Ovary (tissue), 9 donors: ENCODE data around the gene C1QL4. TPM values are rescaled to one million over a fixed set of nuclear protein-coding genes. Genes with fewer than 3 reads are reported as not detected.

Source experiments
- DNase-seq, 5 donors: peaks; one replicate each; pipeline ENCODE4 v3.0.0-alpha.2; 2019 to 2020
- H3K27ac ChIP-seq, 2 donors: fragments of 200-600 bp; one replicate each; pipeline versions ENCODE4 v1.5.1 to v1.8.0; 2019 to 2022
- H3K27me3 ChIP-seq: fragments of 200-600 bp; one replicate; pipeline ENCODE4 v1.8.0; 2022
- H3K36me3 ChIP-seq: fragments of 200-600 bp; sonication (generic); one replicate; pipeline ENCODE4 v1.5.1; 2019
- H3K4me1 ChIP-seq: one replicate; pipeline ENCODE4 v1.8.1; 2013; ENCODE audit warnings: mild to moderate bottlenecking, moderate library complexity; ENCODE audit not compliant: insufficient read depth
- H3K4me3 ChIP-seq: fragments of 200-600 bp; sonication (generic); one replicate; pipeline ENCODE4 v1.5.1; 2017
- H3K9me3 ChIP-seq, 2 donors: fragments of 200-600 bp in 1 of 2; sonication (generic) in 1 of 2; one replicate each; pipeline versions ENCODE4 v1.5.1 to v1.8.1; 2013 to 2019; ENCODE audit warnings: mild to moderate bottlenecking in 1 of 2, moderate library complexity in 1 of 2
- EP300 ChIP-seq: sonication (generic); formaldehyde crosslinking; IDR thresholded peaks from one replicate; pipeline ENCODE4 v1.6.1; 2017; ENCODE audit warnings: antibody characterized with exemption
- POLR2A ChIP-seq: fragments of 450-650 bp; IDR thresholded peaks from one replicate; pipeline ENCODE4 v1.6.1; 2017; ENCODE audit warnings: antibody characterized with exemption, mild to moderate bottlenecking, moderate library complexity
- WGBS, 3 donors: extraction: QIAGEN DNeasy Blood & Tissue Kit in 1 of 3; methylation state at CpG; one replicate each; pipeline versions ENCODE4 v1.1.5 to v1.1.7; 2013 to 2017; 5-methylcytosine and 5-hydroxymethylcytosine counted together
- intact Hi-C, 4 donors: fragments of 100-400 bp; cut with DNase I; formaldehyde crosslinking; loops; one replicate each; pipeline versions ENCODE4 v1.11.0 to v1.15.1; 2022 to 2023
- polyA plus RNA-seq, 2 donors: library from polyadenylated mRNA; stranded (reverse); fragments of 200-250 nt in 1 of 2; fragments of 350-450 nt in 1 of 2; fragmentation: Illumina TruSeq in 1 of 2; extraction: RNeasy Lipid Tissue Mini Kit (QIAGEN cat#74804) in 1 of 2; gene quantifications; one replicate each; pipeline ENCODE4 v1.2.3, GENCODE V29; 2013 to 2014
- total RNA-seq, 7 donors: library from RNA; depleted of rRNA in 2 of 7; stranded (reverse); fragments of >200 nt in 2 of 7; fragmentation: NEBNext Ultra II Directional in 3 of 7; extraction: Animal tissue kit (Norgen Biotek cat#: 25700) in 3 of 7; gene quantifications; one replicate each; pipeline versions ENCODE4 v1.1.0 to v1.2.4, GENCODE V29; 2016 to 2023
- TF ChIP-seq, protein P1 (sequence below), 3 donors: fragments of 450-650 bp in 2 of 3; fragments of 200-600 bp in 1 of 3; IDR thresholded peaks; one replicate each; pipeline versions ENCODE4 v1.5.1 to v1.8.0; 2016 to 2022; ENCODE audit warnings: antibody characterized with exemption in 3 of 3, mild to moderate bottlenecking in 1 of 3
- donor health status: DM: no; HTN: no; CAD: no; lungs with moderate emphysema.
- donor health status: DM: no; HTN: no; CAD: no.
- donor health status: Bipolar disorder and iron deficiency.
- donor health status: DM: yes; HTN: yes; CAD: no.
- donor health status: DM: no; HTN: no; CAD: no.
- donor health status: DM: yes; HTN: yes; CAD: no.

Gene C1QL4
- total and polyA plus RNA-seq, 9 donors, result not detected

DNA sequence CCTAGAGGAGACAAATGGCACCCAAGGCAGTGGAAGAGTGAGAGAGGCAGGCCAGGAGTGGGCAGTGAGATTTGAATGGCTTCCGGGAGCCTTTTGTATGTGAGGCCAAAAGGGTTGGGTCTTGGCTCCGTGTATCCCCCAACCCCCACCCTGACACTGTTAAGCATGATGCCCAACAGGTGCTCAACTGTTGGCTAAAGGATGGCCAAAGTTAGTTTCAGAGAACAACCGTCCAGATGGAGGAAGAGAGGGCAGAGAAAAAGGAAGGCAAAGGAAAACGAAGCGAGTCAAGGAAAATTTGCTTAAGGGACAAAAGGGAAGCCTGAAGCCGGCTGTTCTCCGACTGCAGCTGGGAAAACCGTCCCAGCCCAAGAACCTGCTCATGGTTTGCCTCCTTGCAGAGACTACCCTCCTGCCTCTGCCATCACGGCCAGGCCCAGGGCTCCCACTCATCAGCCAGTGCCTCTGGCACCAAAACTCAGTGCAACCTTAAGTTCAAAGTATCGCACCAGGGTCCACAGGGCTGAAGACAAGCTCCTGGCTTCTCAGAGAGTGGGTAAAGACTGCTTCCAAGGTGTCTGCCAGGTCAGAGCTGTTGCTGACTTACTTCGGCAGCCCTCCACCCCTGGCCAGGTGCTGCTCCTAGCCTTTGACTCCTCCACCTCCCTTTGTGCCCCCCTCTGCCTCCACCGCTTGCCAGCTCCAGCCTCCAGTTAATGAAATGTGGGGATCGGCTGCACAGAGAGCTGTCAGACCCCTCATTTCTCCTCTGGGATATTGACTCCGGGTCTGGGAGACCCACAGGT is 4.2 kb upstream of the C1QL4 start:
- H3K27me3 ChIP-seq, result no peaks in the 10 kb centered on the region
- H3K4me1 ChIP-seq, result peaks cover 6% of the 10 kb centered on the region
- no peak for TF ChIP-seq POLR2A
- TF ChIP-seq, protein P1, sequence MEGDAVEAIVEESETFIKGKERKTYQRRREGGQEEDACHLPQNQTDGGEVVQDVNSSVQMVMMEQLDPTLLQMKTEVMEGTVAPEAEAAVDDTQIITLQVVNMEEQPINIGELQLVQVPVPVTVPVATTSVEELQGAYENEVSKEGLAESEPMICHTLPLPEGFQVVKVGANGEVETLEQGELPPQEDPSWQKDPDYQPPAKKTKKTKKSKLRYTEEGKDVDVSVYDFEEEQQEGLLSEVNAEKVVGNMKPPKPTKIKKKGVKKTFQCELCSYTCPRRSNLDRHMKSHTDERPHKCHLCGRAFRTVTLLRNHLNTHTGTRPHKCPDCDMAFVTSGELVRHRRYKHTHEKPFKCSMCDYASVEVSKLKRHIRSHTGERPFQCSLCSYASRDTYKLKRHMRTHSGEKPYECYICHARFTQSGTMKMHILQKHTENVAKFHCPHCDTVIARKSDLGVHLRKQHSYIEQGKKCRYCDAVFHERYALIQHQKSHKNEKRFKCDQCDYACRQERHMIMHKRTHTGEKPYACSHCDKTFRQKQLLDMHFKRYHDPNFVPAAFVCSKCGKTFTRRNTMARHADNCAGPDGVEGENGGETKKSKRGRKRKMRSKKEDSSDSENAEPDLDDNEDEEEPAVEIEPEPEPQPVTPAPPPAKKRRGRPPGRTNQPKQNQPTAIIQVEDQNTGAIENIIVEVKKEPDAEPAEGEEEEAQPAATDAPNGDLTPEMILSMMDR (IDR thresholded peaks at IDR 0.05), result no peak
- no peak for TF ChIP-seq EP300
- H3K4me3 ChIP-seq, result no peak overlapping the region
- WGBS, 3 donors, result 56 to 66% (median 60%) methylated on average over 14 of the region's 14 CpGs
- H3K27ac ChIP-seq, result no peak overlapping the region
- intact Hi-C loops, result loop anchor here in 1 of 4 donors (10.0 kb wide), 1 partner anchor 174 kb away; no protein-coding TSS in a partner anchor
- DNase-seq, result no peak
- no peaks in the 10 kb centered on the region for H3K9me3 ChIP-seq
- H3K36me3 ChIP-seq, result no peaks in the 10 kb centered on the region

DNA sequence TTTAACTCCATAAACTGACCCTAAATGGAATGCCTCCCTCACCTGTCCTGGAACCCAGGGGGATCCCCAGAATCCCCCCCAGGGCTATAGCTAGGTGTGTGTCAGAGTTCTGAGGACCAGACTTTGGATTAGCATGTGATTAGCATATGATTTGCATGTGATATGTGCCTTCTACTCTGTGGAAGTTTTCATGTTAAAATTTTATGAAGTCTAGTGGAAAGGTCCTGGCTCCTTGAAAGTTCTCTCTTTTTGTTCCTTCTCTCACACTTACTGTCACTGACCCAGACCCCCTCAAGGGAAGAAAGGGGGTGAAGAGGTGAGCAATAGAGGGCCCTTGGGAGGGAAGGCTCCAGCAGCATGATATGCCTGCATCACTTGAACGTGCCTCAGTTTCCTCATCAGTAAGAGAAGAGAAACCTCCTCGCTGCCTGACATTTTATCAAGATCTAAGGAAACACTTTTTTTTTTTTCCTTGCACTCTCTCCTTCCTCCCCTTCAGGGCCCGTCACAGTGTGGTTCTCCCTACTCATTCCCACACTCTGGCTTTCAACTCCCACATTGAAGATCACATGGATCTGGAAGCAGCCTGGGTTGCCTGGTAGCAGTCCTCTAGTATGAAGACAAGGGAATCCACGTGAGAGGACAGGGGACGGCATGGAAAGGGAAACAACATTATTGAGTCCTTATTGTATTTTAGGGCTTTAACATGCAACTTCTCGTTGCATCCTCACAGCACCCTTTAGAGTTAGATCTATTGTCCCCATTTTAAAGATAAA is 3.3 kb upstream of the C1QL4 start:
- H3K27me3 ChIP-seq, result no peaks in the 10 kb centered on the region
- no peak for DNase-seq
- peaks cover 4% of the 10 kb centered on the region for H3K4me1 ChIP-seq
- no peak overlapping the region for H3K4me3 ChIP-seq
- no peaks in the 10 kb centered on the region for H3K9me3 ChIP-seq
- no peak overlapping the region for H3K27ac ChIP-seq
- TF ChIP-seq EP300 (no peak), POLR2A (no peak)
- TF ChIP-seq, protein P1 (IDR thresholded peaks at IDR 0.05), result no peak
- WGBS, 3 donors, result 81 to 85% (median 81%) methylated on average over 6 of the region's 6 CpGs
- H3K36me3 ChIP-seq, result no peaks in the 10 kb centered on the region
- intact Hi-C loops, result loop anchor here in 1 of 4 donors (10.0 kb wide), 1 partner anchor 175 kb away; no protein-coding TSS in a partner anchor

DNA sequence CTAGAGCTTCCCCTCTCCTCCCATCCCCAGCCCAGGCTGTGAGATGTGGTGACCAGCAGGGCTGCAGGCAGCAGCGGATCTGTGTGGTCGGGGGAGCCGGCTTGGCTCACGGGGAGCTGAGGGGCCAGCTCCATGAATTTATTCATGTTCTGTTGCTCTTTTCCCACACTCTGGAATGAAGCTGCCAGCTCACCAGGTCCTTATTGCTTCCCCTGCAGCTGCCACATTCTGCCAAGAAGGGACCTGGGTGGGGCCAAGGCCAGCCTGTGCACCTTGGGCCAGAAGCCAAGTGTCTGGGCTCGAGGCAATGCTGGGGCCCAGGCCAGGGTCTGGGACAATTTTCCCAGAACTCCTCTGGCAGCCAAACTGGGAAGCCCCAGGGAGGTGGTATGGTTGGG is 2.5 kb upstream of the C1QL4 start:
- no peak for DNase-seq
- intact Hi-C loops, result loop anchor here in 1 of 4 donors (5.0 kb wide), 1 partner anchor 42 kb away; the partner anchor contains the start of gene PRPH
- no peak overlapping the region for H3K4me3 ChIP-seq
- no peaks in the 10 kb centered on the region for H3K36me3 ChIP-seq
- no peaks in the 10 kb centered on the region for H3K27me3 ChIP-seq
- H3K9me3 ChIP-seq, result no peaks in the 10 kb centered on the region
- no peak overlapping the region for H3K27ac ChIP-seq
- peaks cover 4% of the 10 kb centered on the region for H3K4me1 ChIP-seq
- WGBS, 3 donors, result 36 to 40% (median 38%) methylated on average over 5 of the region's 5 CpGs
- no peak for TF ChIP-seq EP300
- TF ChIP-seq, protein P1 (IDR thresholded peaks at IDR 0.05), result no peak
- TF ChIP-seq POLR2A, result no peak

DNA sequence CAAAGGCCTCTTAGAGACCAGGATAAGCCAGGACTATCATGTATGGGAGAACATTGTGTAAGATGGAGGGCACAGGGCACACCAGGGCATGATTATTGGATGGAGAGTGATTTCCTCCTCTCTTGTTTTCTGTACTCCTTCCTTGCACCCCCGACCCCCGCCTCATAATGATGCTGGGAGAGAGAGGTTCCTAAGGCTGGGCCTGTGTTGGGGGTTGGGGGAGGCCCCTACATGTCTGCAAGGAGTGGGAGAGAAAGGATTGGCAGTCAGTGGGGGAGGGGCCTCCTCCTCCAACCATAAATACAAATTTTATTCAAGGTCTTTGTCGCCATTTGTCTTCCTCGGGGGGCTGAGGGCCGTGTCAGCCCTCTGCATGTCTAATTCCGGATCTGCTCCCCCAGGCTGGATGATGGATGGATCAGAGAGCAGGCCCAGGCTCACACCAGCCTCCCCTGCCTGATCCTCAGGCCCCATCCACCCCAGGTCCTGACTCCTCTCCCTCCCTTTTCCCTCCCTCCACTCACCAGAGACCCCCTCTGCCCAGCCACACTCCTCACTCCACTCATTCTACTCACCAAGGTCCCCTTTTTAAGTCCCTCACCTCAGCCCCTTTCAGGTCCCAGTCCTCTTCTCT is 2.0 kb upstream of the C1QL4 start:
- Histone ChIP-seq H3K9me3 (no peaks in the 10 kb centered on the region), H3K36me3 (no peaks in the 10 kb centered on the region), H3K27me3 (no peaks in the 10 kb centered on the region), H3K4me1 (peaks cover 4% of the 10 kb centered on the region), H3K27ac (no peak overlapping the region), H3K4me3 (no peak overlapping the region)
- no peak for TF ChIP-seq POLR2A
- TF ChIP-seq EP300, result no peak
- intact Hi-C loops, result loop anchor here in 1 of 4 donors (5.0 kb wide), 1 partner anchor 42 kb away; the partner anchor contains the start of gene PRPH
- no peak for DNase-seq
- 68 to 75% (median 69%) methylated on average over 6 of the region's 6 CpGs for WGBS, 3 donors
